Measurements from ENCODE around the gene CEP128.

Gene CEP128

GRCh38 chr14:80455031-80455430, 486.5 kb downstream of the CEP128 start:
- DNase-seq = no peak

- no peak for DNase-seq
Observed at GRCh38 chr14:80448267-80448666, 493.3 kb downstream of the CEP128 start.

DNA sequence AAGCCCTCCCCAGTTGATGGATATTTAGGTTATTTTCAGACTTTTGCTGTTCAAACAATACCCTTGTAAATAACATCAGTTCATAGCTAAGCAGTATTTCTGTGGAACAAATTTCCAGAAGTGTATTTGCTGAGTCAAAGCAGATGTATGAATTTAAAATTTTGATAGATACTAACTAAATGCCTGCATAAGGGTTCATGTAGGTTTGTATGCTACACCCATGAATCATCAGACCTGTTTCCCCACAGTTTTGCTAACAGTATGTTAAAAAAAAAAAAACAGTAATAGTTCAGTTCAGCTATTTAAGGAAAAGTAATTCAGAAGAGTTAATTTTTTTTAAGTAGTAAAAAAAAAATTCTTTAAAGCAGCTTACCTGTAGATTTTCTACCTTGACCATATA, 494.1 kb downstream of the CEP128 start:
- DNase-seq = no peak

Measured in NCI-H1694 treated with DMSO at 0.1 percent for 48 hours (cell line).